Uterine smooth muscle cell (primary cell): ENCODE data around the gene TM2D1. TPM values are rescaled to one million over a fixed set of nuclear protein-coding genes. Genes with fewer than 3 reads are reported as not detected.

Experiments
- total RNA-seq: library from RNA; depleted of rRNA; stranded (reverse); fragments of >200 nt; gene quantifications from 2 replicates; pipeline ENCODE4 v1.2.3, GENCODE V29; 2014

The TM2D1 gene
- total RNA-seq: 40.1 and 52.7 TPM in 2 replicates

GRCh38 chr1:61724813-61725694 is at the start of gene TM2D1:
TSS of gene TM2D1 (minus strand) at chr1:61725141. CDS start at chr1:61725120, 21 bp downstream.

DNA sequence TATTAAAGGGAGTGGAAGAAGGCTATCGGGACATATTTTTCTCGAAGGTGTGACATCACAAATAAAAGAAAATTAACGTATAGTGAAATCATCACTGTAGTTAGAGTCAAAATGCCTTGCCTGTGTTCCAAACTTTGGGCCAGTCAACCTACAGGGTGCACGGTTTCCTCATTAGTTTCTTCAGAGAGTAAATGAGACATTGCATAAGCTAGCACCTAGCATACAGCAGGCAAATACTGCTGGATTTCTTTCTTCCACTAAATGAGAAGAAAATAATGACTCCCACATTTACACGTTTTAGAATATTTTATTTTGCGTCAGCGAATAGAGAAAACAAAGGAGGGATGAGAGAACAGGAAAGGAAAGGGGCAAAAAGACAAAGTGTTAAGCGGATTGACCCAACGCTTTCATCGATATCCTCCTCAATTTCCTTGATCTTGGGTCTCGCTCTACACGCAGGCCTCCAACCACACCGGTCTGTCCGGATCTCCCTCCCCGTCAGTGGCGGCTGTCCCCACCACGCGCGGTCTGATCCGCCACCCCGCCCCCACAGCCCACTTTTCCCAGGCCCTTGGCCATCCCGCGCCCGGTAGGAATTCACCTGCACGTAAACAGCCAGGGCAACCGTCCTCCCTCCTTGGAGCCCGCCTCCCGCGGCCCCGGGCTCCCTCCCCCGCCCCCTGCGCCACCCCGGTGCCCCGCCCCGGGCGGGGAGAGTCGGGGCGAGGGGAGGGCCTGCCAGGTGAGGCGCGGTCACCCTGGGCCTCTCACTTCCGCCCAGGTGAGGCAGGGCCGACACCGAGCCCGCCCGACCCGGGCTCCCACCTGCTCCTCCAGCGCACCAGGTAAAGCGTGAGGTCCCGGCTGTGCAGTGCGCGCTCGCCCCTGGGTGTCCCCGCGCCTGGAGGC is 17.0 kb upstream of the TM2D1 start, which contains the start of gene PATJ:
TSS of gene PATJ (plus strand) at position 770 of the 909 bp plus-strand sequence. CDS start 20,413 bp downstream, outside the sequence.

Other genes with a start within 250 kb of the TM2D1 start
- 9.0 and 14.0 TPM in 2 replicates for gene PATJ, start 17.3 kb upstream of the TM2D1 start, total RNA-seq